Measurements from ENCODE around the gene ATXN7L3. TPM values are rescaled to one million over a fixed set of nuclear protein-coding genes. Genes with fewer than 3 reads are reported as not detected.
"Not testable (repeated sequence)": the region's sequence is repeated elsewhere in the genome, so short reads cannot be mapped to it uniquely, and the experiment has no call there.

ATXN7L3 gene
- total RNA-seq, 3 donors from 2014 or later, result 34.7 to 45.8 (median 38.3) TPM

GRCh38 chr17:44159519-44160210 lies 40.0 kb downstream of the ATXN7L3 start:
- no peaks in the 10 kb centered on the region for H3K36me3 ChIP-seq
- intact Hi-C loops (cut with DNase I; ENCODE audit: low total_unique reads), result no loop called here
- H3K9me3 ChIP-seq, result no peaks in the 10 kb centered on the region
- H3K27me3 ChIP-seq, result no peaks in the 10 kb centered on the region
- no peaks in the 10 kb centered on the region for H3K4me1 ChIP-seq
- TF ChIP-seq CTCF (IDR thresholded peaks at IDR 0.05) (no peak), POLR2A (IDR thresholded peaks at IDR 0.05) (no peak)
- H3K27ac ChIP-seq, result no peak overlapping the region
- no peak overlapping the region for H3K4me3 ChIP-seq
- no peak for DNase-seq (ENCODE audit: low spot score in 2 of 2)

- no peaks in the 10 kb centered on the region for H3K4me1 ChIP-seq
- no peak overlapping the region for H3K27ac ChIP-seq
- no peaks in the 10 kb centered on the region for H3K36me3 ChIP-seq
- no peaks in the 10 kb centered on the region for H3K27me3 ChIP-seq
- no peak for DNase-seq (ENCODE audit: low spot score in 2 of 2)
- H3K9me3 ChIP-seq, result no peaks in the 10 kb centered on the region
- TF ChIP-seq POLR2AphosphoS5 (IDR thresholded peaks at IDR 0.05) (no peak), CTCF (IDR thresholded peaks at IDR 0.05) (no peak), POLR2A (IDR thresholded peaks at IDR 0.05) (no peak)
- intact Hi-C loops (cut with DNase I; ENCODE audit: low total_unique reads), result no loop called here
- H3K4me3 ChIP-seq, result no peak overlapping the region
Measured at GRCh38 chr17:44155488-44155887, 44.2 kb downstream of the ATXN7L3 start.

GRCh38 chr17:44152875-44153274 lies 46.8 kb downstream of the ATXN7L3 start:
- Histone ChIP-seq H3K4me3 (no peak overlapping the region), H3K27me3 (no peaks in the 10 kb centered on the region), H3K9me3 (no peaks in the 10 kb centered on the region), H3K36me3 (no peaks in the 10 kb centered on the region), H3K27ac (no peak overlapping the region), H3K4me1 (no peaks in the 10 kb centered on the region)
- intact Hi-C loops (cut with DNase I; ENCODE audit: low total_unique reads), result no loop called here
- no peak for DNase-seq (ENCODE audit: low spot score in 2 of 2)
- TF ChIP-seq POLR2A (IDR thresholded peaks at IDR 0.05) (no peak), CTCF (IDR thresholded peaks at IDR 0.05) (no peak), POLR2AphosphoS5 (IDR thresholded peaks at IDR 0.05) (no peak)

- TF ChIP-seq CTCF (IDR thresholded peaks at IDR 0.05) (no peak), POLR2A (IDR thresholded peaks at IDR 0.05) (no peak), POLR2AphosphoS5 (IDR thresholded peaks at IDR 0.05) (no peak)
- H3K4me3 ChIP-seq, result no peak overlapping the region
- H3K27ac ChIP-seq, result no peak overlapping the region
- no peaks in the 10 kb centered on the region for H3K27me3 ChIP-seq
- DNase-seq (ENCODE audit: low spot score in 2 of 2), result no peak
- H3K9me3 ChIP-seq, result no peaks in the 10 kb centered on the region
- intact Hi-C loops (cut with DNase I; ENCODE audit: low total_unique reads), result no loop called here
- H3K4me1 ChIP-seq, result no peaks in the 10 kb centered on the region
- no peaks in the 10 kb centered on the region for H3K36me3 ChIP-seq
Measured at GRCh38 chr17:44149750-44150329, 49.8 kb downstream of the ATXN7L3 start.

- intact Hi-C loops (cut with DNase I; ENCODE audit: low total_unique reads); H3K4me3 ChIP-seq; H3K27me3 ChIP-seq; H3K4me1 ChIP-seq; H3K9me3 ChIP-seq; H3K27ac ChIP-seq; H3K36me3 ChIP-seq; DNase-seq (ENCODE audit: low spot score in 2 of 2): not testable (repeated sequence)
Measured at GRCh38 chr17:44149066-44149465, 50.6 kb downstream of the ATXN7L3 start.
